Breast epithelium (tissue), 3 donors: ENCODE measurements around the gene NEK4.

Experiments used
- POLR2AphosphoS5 ChIP-seq, 3 donors: sonication (generic); formaldehyde crosslinking; IDR thresholded peaks; one replicate each; pipeline ENCODE4 v1.6.1; 2017; ENCODE audit warnings: antibody characterized with exemption in 3 of 3
- TF ChIP-seq, protein P1 (sequence below), 3 donors: fragments of 450-650 bp; IDR thresholded peaks; one replicate each; pipeline ENCODE4 v1.5.1; 2016 to 2017; ENCODE audit warnings: antibody characterized with exemption in 3 of 3, mild to moderate bottlenecking in 3 of 3, moderate library complexity in 3 of 3

DNA sequence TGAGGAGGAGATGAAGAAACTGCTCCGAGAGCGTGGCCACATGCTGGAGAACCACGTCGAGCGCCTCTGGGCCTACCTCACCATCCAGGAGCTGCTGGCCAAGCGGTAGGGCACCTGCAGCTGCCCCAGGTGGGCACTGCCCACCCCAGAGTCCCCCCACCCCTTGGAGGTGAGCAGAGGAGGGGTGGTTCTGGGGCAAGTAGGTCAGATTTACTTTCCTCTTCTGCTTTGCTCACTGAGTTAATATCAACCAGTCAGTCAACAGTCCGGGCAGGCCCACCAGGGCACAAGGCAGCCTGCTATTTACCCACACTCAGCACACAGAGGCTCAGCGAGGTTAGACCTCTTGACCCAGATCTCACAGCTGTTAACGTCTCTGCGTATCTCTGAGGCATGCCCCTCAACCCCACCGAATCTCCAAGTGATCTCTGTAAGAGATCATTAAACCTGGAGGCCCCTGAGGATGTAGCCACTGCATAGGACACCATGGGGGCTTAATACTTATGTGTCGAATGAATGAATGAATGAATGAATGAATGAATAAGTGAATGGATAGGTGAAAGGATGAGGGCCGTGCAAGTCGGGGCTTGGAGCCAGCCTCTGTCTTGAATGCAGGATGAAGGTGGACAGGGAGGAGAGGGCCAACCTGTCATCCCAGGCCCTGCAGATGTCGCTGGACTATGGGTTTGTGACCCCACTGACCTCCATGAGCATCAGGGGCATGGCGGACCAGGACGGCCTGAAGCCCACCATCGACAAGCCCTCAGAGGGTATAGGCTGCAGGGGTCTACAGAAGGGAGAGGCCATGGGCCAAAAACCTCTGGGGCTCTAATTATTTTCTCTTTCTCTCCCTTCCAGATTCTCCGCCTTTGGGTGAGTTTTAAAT is 15.8 kb upstream of the NEK4 start:
- TF ChIP-seq, protein P1, sequence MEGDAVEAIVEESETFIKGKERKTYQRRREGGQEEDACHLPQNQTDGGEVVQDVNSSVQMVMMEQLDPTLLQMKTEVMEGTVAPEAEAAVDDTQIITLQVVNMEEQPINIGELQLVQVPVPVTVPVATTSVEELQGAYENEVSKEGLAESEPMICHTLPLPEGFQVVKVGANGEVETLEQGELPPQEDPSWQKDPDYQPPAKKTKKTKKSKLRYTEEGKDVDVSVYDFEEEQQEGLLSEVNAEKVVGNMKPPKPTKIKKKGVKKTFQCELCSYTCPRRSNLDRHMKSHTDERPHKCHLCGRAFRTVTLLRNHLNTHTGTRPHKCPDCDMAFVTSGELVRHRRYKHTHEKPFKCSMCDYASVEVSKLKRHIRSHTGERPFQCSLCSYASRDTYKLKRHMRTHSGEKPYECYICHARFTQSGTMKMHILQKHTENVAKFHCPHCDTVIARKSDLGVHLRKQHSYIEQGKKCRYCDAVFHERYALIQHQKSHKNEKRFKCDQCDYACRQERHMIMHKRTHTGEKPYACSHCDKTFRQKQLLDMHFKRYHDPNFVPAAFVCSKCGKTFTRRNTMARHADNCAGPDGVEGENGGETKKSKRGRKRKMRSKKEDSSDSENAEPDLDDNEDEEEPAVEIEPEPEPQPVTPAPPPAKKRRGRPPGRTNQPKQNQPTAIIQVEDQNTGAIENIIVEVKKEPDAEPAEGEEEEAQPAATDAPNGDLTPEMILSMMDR (IDR thresholded peaks at IDR 0.05): no peak
- TF ChIP-seq POLR2AphosphoS5 (IDR thresholded peaks at IDR 0.05): no peak
